ENCODE results near the gene FBRSL1. TPM values are rescaled to one million over a fixed set of nuclear protein-coding genes. Genes with fewer than 3 reads are reported as not detected.

Gene FBRSL1
- total and polyA plus RNA-seq, 2 of the 8 experiments (the other 6 are each of a cell fraction or from before 2014, with no cell fraction given) = 18.4 to 109 TPM

DNA sequence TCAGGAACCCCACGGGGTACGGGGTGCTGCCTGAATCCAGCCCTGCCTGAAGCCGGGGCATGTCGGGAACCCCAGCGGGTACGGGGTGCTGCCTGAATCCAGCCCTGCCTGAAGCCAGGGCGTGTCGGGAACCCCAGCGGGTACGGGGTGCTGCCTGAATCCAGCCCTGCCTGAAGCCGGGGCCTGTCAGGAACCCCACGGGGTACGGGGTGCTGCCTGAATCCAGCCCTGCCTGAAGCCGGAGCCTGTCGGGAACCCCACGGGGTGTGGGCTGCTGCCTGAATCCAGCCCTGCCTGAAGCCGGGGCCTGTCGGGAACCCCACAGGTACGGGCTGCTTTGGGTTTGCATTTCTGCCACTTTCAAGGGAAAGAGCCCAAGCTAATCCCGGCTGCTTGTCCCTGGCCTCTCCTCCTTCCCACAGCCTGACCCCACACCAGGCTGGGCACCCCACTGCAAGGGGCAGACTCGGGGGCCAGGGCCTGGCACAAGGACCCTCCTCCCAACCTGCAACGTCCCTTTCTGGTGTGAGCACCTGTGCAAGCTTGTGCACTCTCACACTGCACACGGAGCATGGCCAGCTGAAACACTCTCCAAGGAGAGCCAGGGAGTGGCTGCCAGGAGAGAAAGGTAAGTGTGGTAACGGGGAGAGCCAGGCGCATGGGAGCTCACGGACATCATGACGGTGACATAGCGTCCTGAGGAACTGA, 5.6 kb upstream of the FBRSL1 start:
- Histone ChIP-seq H4K5ac (ENCODE audit: insufficient read length, low read depth, low read length) (no peak overlapping the region), H3K9me3 (ENCODE audit: insufficient read depth in 2 of 2, low read depth in 1 of 2, low read length in 1 of 2) (no peaks in the 10 kb centered on the region), H3K79me2 (ENCODE audit: control insufficient read depth in 1 of 2, insufficient read depth in 2 of 2, low read length in 2 of 2) (no peaks in the 10 kb centered on the region), H2BK120ac (replicated peaks; ENCODE audit: low read depth, low read length) (no peak overlapping the region), H3K36me3 (ENCODE audit: control insufficient read depth in 2 of 4, insufficient read depth in 4 of 4, low read length in 3 of 4) (no peaks in the 10 kb centered on the region), H3K4ac (replicated peaks; ENCODE audit: insufficient read length, low read depth, low read length) (no peak overlapping the region), H3K4me3 (ENCODE audit: extremely low read depth in 1 of 4, insufficient read depth in 2 of 4, low read depth in 3 of 4, low read length in 4 of 4) (no peak overlapping the region), H2AFZ (ENCODE audit: low read length) (no peak overlapping the region), H2BK15ac (ENCODE audit: low read length) (no peak overlapping the region), H4K8ac (ENCODE audit: extremely low read depth, insufficient read depth, low read length) (no peak overlapping the region), H3K14ac (ENCODE audit: insufficient read length) (no peak overlapping the region), H3K79me1 (ENCODE audit: low read depth, low read length) (no peaks in the 10 kb centered on the region), H3K27me3 (replicated peaks in 1 of 4; ENCODE audit: control insufficient read depth in 3 of 4, extremely low read depth in 1 of 4, insufficient read depth in 3 of 4, low read length in 3 of 4) (peaks cover 42 to 97% (median 89%) of the 10 kb centered on the region in 4 experiments), H3K23me2 (ENCODE audit: low read depth, low read length) (peaks cover 5% of the 10 kb centered on the region; the same call in 1 of the 2 replicates), H3K4me1 (replicated peaks in 1 of 4; ENCODE audit: control insufficient read depth in 3 of 4, insufficient read depth in 4 of 4, low read length in 3 of 4) (peaks cover 0 to 5% (median 0%) of the 10 kb centered on the region in 4 experiments; a peak in 1 of 7 replicates), H2BK5ac (ENCODE audit: low read depth, low read length) (no peak overlapping the region), H3K4me2 (ENCODE audit: insufficient read depth in 1 of 2, low read depth in 2 of 2, low read length in 2 of 2) (no peak overlapping the region), H2AK5ac (ENCODE audit: low read depth, low read length) (no peak overlapping the region), H3K56ac (replicated peaks; ENCODE audit: insufficient read length, low read depth, low read length) (no peak overlapping the region), H3K18ac (ENCODE audit: extremely low read depth, low read length) (no peak overlapping the region), H3K27ac (ENCODE audit: low read depth, low read length) (no peak overlapping the region), H3K9ac (replicated peaks in 1 of 4; ENCODE audit: extremely low read depth in 1 of 4, low read depth in 3 of 4, low read length in 3 of 4) (no peak overlapping the region), H4K91ac (replicated peaks; ENCODE audit: insufficient read length, low read length) (no peak overlapping the region), H2BK12ac (ENCODE audit: low read depth, low read length) (no peak overlapping the region), H4K20me1 (replicated peaks in 1 of 2; ENCODE audit: control insufficient read depth in 1 of 2, insufficient read depth in 2 of 2, low read length in 2 of 2) (peaks cover 1 to 2% of the 10 kb centered on the region in 2 experiments), H2BK20ac (ENCODE audit: low read length) (no peak overlapping the region), H3K23ac (ENCODE audit: insufficient read length) (no peak overlapping the region)
- no peak for DNase-seq (ENCODE audit: low read depth in 1 of 2, low spot score in 2 of 2)
- ChIA-PET POLR2A (ENCODE audit: partially characterized antibody) (interaction anchor here (1.1 kb wide), 1 partner anchor 23 kb away, joined by 3 read pairs; no protein-coding TSS in a partner anchor), CTCF (ENCODE audit: partially characterized antibody) (interaction anchor here (0.7 to 2.0 kb wide), 6 partner anchors 22 to 77 kb away, joined by 3 to 9 read pairs (median 4); no protein-coding TSS in a partner anchor)
- no peak for FAIRE-seq
- 92% methylated on average over 20 of the region's 28 CpGs; no CpG with 5 or more reads in 1 of the 2 experiments for WGBS, 2 experiments (ENCODE audit: extremely low coverage in 1 of 2, insufficient coverage in 1 of 2, insufficient read length in 1 of 2, insufficient replicate concordance in 2 of 2, low coverage in 1 of 2, low lambda C conversion rate in 2 of 2, missing lambda C conversion rate in 1 of 2)
- TF ChIP-seq EGR1 (IDR thresholded peaks at IDR 0.05; ENCODE audit: borderline replicate concordance, low read depth, low read length) (no peak), POLR2A (IDR thresholded peaks at IDR 0.05; ENCODE audit: control extremely low read depth in 1 of 2, low read depth in 2 of 2, low read length in 2 of 2) (no peak), SP4 (IDR thresholded peaks at IDR 0.05; ENCODE audit: low read length) (no peak), NANOG (IDR thresholded peaks at IDR 0.05; ENCODE audit: insufficient read depth, low read depth, low read length, poor library complexity, severe bottlenecking) (no peak), EP300 (IDR thresholded peaks at IDR 0.05; ENCODE audit: borderline replicate concordance in 1 of 2, low read depth in 2 of 2, low read length in 2 of 2) (no peak), ATF3 (IDR thresholded peaks at IDR 0.05; ENCODE audit: insufficient read depth, low read depth, low read length) (no peak), RXRA (IDR thresholded peaks at IDR 0.05; ENCODE audit: insufficient read depth, low read depth, low read length) (no peak), RBBP5 (IDR thresholded peaks at IDR 0.05; ENCODE audit: borderline replicate concordance, low read depth, low read length) (no peak), PHF8 (conservative IDR thresholded peaks at IDR 0.05; ENCODE audit: low read depth, low read length) (no peak), KDM5A (IDR thresholded peaks at IDR 0.05; ENCODE audit: low read length) (no peak), CBX5 (IDR thresholded peaks at IDR 0.05; ENCODE audit: low read depth, low read length) (no peak), SIN3A (conservative IDR thresholded peaks at IDR 0.05 in 1 of 2, IDR thresholded peaks at IDR 0.05 in 1 of 2; ENCODE audit: low read depth in 1 of 2, low read length in 2 of 2) (no peak)
